Occipital lobe (tissue), 2 donors: Measurements from ENCODE around the gene ERN1. TPM values are rescaled to one million over a fixed set of nuclear protein-coding genes. Genes with fewer than 3 reads are reported as not detected.

Experiments used
- DNase-seq: peaks from one replicate; lab custom pipeline; 2025; lab: John Stamatoyannopoulos, UW
- total RNA-seq: library from RNA; depleted of rRNA; stranded (reverse); fragments of >200 nt; gene quantifications from one replicate; pipeline ENCODE4 v1.2.3, GENCODE V29; 2014

ERN1 gene
- total RNA-seq, 1 donor from 2014 or later: 5.9 TPM

DNA sequence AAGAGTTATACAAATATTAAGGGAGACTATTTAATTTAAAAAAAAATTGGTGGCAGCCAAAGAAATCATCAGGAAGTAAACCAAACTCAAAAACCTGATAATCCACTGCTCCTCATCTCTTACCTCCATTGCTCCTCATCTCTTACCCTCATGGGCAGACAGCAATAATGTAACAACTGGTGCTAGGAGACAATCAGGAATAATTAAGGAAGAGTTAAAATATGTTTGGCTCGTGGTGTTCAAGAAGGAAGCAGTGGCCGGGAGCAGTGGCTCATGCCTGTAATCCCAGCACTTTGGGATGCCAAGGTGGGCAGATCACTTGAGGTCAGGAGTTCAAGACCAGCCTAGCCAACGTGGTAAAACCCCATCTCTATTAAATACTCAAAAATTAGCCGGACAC, 18.1 kb downstream of the ERN1 start:
- DNase-seq: no peak

DNA sequence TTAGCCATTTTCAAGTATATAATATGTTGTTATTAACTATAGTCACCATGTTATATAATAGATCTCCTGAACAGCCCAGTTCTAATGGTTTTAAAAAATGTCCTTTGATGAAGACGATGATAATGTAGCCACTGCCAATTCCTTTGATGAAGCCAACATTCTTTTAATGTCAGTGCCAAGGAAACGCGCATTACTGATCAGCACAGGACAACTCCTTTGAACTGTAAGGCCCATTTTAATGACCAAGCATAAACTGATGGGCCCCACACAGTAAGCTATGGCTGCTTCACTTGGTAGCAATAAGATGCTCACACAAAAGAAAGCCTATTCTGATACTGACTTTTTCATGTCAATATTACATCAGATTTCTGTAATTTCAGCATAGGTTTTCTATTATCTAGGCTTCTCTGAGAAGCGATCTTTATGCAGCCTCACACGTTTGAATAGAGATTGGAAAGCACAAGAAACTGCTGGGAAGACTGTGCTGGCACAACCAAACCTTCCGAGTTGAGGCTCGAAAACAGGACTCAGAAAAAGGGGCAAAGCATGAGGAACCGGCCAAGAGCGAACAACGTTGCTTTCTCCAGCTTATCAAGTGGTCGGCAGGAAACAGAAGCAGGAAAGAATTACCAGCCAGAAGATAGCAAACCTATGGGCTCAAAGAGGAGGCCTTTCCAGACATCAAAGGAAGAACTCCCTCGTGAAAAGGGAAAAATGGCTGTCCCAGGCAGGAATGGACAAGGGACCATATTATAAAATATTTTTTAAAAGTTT, 19.4 kb downstream of the ERN1 start:
- no peak for DNase-seq

DNA sequence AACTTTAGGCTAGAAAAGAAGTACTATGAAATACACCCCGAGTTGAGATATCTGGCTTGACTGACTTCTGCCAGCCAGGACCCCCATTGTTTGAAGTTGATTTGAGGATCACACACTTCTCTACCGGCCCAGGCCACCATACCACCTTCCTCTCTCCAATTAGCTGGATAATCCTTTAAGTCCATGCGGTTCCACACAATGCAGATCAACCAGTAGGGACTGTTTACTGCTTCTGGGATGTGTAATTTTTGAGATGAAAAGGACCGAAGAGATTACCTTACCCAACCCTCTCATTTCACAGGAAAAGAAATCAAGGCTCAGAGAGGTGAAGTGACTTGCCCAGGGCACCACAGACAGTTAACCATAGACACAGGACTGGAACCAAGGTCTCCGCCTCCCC, 20.5 kb downstream of the ERN1 start:
- no peak for DNase-seq

DNA sequence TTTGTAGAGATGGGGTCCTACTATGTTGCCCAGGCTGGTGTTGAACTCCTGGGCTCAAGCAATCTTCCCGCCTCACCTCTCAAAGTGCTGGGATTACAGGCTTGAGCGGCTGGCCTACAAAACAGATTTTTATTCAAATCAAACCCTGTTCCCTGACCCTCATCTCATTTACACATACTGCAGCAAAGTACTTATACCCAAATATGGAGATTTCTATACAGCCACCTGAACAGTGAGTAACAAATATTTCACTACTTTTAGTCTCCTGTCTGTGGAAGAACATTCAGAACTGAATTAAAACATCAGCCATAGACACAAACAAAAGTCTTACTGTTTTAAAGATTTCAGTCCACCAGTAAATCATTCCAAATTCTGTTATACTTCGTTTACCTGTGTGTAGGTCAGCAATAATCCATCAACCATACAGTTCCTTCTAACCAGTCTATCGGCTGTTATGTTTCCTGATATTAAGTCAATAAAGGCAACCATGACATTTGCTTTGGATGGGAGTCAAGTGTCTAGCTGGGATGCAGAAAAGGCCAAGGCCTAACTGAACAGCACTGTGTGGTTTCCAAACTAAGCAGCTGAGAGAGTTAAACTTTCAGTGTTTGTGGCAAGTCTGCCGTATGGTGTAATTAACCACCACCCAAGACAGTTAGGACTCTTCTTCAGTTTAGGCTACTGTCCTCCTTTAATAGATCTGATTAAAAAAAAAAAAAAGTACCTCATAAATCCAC, 22.3 kb downstream of the ERN1 start:
- DNase-seq: no peak

DNA sequence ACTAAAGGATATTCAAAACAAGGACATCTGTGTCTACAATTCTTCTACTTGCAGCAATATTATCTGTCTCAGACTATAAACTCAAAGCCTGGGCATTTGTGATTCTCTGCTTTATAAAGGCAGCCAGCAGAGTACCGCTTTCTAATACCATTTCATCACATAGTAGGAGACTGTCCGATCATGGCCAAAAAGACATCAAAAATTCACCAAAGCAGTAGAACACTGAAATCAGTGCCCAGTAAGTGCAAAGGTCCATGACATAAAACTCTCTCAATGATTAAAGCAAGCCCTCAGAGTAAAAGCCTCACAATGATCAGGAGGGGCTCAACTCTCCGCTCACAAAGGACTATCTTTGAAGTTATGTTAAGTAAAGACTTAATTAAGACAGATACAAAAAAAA, 23.0 kb downstream of the ERN1 start:
- DNase-seq: no peak

DNA sequence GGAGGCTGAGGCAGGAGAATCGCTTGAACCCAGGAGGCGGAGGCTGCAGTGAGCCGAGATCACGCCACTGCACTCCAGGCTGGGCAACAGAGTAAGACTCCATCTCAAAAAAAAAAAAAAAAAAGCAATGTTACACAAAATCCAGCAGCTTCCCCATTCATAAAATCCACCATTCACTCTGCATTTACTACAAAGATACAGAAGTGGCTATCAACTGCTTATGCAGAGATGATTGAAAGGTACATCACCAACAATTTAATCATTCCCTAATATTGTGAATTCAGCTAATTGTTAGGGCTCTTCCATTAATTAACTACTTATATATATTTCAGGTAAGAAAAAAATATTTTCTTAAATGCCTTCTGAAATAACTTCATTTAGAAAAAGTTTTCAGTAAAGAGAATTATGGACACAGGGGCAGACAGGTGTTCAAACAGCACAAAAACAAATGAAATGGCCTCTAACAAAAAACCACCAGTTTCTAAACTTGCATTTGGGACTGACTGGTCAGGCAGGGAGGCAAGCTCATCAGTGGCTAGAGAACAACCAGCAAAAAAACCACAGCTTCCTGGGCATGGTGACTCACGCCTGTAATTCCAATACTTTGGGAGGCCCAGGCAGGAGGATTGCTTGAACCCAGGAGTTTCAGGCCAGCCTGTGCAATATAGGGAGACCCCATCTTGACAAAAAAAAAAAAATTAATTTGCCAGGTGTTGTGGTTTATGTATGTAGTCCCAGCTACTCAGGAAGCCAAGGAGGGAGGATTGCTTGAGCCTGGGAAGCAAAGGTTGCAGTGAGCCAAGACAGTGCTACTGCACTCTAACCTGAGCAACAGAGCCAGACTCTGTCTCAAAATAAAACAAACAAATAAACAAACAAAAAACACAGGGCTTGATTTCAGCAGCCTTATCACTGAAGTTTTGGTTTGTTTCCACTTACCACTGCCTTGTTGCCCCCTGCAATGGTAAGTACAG, 26.3 kb downstream of the ERN1 start:
- no peak for DNase-seq

DNA sequence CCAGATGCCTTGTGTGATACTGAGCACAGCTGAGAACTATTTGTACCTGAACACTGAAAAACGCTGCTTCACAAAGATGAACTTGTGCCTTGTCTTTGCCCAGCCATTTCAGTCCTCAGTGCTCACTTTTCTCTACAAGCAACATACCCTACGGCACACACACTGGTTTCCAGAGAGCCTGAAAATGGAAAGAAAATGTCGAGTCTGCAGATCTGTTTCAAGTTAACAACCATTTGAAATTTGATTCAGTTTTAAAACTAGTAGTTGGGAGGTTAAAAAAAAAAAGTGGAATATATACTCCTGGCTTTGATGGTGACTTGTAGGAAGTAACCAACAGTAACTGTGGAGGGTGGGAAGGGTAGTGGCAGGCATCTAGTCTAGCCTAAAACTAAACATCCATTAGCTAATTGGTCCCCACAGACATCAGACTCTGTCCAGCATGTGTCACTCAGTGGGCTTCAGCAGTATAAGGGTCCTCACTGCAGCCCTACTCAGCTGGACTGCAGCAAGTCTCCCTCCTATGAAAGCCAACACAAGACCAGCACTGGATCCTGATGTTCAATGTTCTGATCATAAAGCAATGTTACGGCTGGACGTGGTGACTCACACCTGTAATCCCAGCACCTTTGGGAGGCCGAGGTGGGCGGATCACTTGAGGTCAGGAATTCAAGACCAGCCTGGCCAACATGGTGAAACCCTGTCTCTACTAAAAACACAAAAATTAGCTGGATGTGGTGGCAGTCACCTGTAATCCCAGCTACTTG, 27.1 kb downstream of the ERN1 start:
- DNase-seq: no peak

DNA sequence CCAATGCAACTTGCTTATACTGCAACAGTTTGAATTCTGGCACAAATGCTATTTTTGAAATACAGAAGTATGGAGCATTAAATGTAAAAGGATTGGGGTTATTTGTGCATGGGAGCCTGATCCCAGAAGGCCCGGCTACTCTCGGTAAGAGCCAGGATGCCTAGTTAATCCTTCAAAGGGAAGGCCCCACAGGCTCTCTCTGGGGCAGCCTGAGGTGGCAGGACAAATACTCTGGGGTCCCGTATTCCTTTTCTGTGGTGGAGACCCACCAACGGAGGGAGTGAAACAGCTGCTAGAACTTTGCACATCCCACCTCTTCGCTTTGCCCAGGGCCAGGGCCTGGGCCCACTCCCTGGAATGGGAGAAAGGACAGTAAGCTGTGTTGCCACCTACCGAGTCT, 30.4 kb downstream of the ERN1 start:
- DNase-seq: no peak

DNA sequence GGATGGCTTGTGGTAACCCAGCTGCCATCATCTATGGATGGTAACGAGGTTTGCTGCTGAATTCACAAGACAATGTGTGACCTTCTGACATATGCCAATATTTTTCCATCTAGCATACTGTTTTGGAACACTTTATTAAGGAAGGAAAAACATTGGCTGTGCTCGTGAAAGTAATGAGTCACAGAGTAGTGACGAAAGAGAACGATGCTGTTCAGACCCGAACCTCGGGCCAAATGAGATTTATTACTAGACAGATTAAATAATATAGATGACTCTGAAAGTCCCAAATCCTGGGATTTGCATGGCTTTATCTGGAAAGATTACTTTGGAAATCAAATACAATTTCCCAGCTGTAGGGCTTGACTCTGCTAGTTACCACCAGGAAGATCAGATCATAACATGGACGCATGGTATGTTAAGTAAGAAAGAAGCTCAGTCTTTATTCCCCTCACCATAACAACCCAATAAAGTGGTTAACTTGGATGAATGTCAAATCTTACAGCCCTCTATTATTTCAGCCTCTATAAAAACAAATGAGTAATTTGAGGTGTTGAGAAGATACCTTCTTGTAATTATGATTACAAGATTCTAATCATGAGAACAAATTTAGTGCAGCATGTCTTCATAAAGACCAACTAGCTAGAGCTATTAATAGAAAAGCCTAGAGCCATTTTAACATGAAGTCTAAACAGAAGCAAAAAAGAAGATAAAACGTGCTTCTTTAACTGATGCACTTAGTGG, 32.6 kb downstream of the ERN1 start:
- DNase-seq: no peak

DNA sequence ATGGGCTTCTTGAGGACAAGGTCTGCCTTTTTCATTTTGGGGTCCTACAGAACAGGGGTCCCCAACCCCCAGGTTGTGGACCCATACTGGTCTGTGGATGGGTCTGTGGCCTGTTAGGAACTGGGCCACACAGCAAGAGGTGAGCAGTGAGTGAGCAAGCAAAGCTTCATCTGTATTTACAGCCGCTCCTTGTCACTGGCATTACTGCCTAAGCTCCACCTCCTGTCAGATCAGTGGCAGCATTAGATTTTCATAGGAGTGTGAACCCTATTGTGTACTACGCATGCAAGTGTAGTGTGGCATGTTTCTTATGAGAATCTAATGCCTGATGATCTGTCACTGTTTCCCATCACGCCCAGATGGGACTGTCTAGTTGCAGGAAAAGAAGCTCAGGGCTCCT, 33.9 kb downstream of the ERN1 start:
- no peak for DNase-seq

DNA sequence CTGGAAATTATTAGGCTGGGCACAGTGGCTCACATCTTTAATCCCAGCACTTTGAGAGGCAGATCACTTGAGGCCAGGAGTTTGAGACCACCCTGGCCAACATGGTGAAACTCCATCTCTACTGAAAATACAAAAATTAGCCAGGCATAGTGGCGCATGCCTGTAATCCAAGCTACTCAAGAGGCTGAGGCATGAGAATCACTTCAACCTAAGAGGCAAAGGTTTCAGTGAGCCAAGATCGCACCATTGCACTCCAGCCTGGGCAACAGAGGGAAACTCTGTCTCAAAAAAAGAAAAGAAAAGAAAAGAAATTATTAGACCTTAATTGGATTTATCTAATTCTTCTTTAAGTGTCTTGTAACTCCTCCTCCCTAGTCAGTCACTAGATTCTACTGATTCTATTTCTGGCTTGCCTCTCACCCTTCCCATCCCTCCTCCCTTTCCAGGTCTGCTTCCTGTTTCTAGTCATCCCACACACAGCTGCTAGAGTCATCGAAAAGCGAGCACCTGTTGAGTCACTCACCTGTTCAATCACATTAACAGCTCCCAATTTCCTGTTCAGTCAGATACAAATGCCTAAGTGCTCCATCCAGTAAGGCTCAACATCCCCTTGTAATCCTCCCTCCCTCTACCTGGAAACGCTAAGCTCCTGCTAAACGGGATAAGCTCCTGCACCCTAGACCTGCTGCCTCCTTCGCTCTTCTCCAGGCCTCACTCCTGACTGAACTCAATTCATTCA, 34.6 kb downstream of the ERN1 start:
- no peak for DNase-seq

DNA sequence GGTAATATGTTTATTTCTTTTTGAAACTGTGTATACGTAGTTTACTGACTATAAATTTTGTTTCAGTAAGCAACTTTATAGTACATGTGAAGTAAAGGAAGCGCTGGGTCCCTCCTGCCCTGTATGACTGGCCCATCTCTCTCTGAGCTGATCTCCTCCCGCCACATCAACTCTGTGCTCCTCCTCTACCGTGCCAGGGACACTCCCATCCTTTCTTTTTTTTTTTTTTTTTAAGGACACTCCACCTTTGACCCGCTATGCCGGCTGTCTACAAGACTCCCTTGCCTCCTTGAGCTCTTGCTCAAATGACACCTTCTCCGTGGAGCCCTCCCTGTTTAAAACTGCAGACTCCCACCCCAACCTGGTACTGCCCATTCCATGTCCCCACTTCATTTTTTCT, 35.5 kb downstream of the ERN1 start:
- DNase-seq: no peak

DNA sequence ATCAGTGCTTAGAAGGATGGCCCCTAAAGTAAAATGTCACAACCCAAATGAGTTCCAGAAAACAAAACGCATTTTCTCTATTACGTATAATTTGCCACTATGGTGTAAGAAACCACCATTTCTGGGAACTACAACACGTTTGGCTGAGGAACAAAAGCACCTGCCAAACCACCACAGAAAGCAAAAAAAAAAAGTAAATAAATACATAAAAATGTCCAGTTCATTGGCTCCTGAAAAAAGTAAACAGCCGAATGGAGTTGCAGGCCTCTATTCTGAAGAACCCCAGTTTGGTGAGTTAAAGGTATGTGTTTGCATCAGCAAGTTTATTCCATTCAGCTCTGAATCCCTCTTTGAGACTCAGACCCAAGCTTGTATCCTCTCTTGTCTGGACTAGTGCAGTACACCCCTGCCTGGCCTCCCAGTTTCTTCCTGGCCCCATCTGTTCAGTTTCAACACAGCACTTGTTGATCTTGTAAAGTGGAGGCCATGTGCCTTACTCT, 36.9 kb downstream of the ERN1 start:
- no peak for DNase-seq

DNA sequence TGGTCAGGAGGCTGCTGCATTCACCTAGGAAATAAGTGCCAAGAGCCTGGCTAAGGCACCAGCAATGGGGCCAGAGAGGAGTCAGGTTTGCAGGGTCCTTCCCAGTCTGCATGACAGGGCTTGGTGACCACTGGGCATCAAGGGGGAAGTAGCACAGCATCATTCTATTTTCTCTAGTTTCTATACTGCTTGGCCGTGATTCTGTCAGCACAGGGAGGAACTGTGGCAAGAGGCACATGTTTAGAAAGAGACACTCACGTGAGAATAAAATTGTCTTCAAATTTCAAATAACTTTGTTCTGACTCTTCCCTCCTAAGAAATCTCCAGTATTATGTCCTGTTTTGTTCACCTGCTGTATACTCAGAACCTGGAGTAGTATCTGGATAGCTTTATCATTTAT, 37.8 kb downstream of the ERN1 start:
- DNase-seq: no peak

DNA sequence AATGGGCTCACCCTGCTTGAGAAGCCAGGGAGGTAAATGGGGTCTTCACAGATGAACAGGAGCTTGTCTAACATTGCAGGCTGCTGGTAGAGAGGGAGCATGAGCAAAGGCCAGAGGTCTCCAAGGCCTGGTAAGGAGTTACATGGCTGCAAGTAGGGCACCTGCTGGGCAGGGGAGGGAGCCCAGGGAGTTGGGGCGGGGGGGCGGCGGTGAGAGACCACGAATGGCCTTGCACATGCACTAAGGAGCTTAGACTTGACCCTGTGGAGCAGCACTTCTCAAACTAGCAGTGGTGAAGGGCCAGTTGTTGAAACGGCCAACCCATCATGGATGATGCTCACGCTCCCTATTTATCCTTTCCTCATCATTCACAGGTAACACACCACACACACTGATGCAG, 38.4 kb downstream of the ERN1 start:
- no peak for DNase-seq

DNA sequence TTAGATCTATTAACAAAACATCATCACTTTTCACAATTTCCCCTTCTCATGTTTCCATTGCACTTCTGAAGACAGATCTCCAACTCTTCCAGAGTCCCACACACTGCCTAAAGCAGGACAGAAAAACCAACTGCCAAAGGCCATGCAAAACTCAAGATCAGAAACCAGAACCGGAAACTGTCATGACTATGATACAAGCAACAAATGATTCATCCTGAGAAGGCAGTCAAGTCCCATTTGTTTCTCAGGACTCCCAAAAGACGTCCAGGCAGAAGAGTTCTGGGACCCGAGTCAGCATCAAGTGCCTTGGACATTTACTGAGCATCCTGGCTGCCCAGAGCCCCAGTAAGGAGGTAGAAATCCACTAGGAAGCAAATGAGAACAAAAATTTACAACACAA, 38.8 kb downstream of the ERN1 start:
- no peak for DNase-seq

DNA sequence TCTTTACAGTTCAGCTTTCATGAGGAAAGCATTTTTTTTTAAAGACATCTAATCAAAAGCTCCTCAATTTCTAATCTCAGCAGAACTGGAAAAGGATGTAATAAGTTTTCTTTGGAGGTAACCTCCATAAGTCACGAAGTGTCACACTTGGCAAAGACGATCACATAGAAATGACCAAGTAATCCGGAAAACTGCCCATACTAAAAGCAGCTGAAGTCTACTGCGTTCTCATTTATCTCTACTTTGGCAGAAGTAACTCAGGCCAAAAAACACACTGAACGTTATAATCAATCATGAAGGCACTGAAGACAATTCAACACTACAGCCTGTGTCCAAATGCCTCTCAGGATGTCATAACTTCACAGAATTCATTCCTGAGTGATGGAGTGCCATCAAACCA, 39.8 kb downstream of the ERN1 start:
- DNase-seq: no peak

DNA sequence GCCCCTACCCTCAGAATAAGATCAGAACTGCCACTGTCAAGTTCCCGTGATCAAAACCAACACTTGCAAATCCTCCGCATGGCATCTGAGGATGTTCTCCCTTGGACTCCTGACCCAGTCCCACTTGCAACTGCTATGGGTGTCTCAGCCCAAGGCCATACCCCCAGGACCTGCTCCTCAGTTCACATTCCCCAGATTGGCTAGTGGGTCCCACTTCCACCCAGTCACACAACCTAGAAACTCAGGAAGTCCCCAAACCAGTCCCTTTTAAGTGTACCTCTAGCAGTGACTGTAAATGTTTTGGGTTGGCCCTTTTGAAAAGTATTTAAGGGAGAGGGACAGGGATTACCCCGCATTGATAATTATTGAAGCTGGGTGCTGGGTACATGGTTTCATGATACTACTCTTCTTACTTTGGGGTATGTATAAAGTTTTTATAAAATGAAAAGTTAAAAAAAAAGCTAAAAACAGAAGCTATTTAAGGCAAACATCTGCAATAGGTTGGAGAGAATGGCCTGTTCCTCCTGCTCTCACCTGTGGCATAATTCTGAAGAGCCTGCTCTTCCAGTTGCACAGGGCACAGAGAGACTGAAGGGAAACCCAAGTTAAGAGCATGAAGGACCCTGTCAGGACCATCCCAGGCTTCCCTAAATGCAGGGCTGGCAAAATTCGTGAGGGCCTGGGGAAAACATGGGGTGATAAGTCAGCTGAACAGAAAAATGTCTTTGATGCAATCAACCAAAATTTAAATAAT, 42.5 kb downstream of the ERN1 start:
- no peak for DNase-seq

DNA sequence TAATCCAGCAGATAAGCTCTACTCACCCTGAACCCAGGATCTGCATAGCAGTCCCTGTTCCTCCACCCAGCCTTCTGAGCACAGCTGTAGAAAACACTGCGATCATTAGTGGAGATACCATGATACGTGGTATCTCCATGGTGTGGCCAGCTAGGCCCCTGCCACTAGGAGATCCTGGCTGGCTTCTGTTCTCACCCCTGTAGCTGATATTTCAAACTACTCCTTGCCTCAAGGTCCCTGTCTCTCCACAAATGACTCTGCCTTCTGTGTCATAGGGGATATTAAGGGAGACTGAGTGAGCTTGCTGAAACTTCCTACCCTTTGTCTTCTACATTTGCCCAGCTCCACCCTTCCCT, 44.3 kb downstream of the ERN1 start:
- no peak for DNase-seq
